T-helper 1 cell (primary cell): Measurements from ENCODE around the gene DOK7.
A peak's percentile ranks its signal among the peaks of the same experiment; 100 is the strongest.

Experiments used
- DNase-seq, 5 donors: peaks; one replicate each; pipeline ENCODE4 v3.0.0-alpha.2; 2012 to 2020

Gene DOK7

GRCh38 chr4:3463556-3464348, 646 bp downstream of the DOK7 start:
- no peak for DNase-seq

- DNase-seq: no peak
These were observed 1.3 kb downstream of the DOK7 start for GRCh38 chr4:3464349-3464905.

GRCh38 chr4:3464911-3465697, 2.0 kb downstream of the DOK7 start:
- DNase-seq: no peak

GRCh38 chr4:3465698-3466671, 2.9 kb downstream of the DOK7 start:
- DNase-seq: peak in 1 of 5 donors; percentile 4

GRCh38 chr4:3466691-3467600, 3.8 kb downstream of the DOK7 start:
- peak in 1 of 5 donors; percentile 3 for DNase-seq

- peak in 1 of 5 donors; percentile 3 for DNase-seq
These were observed 4.5 kb downstream of the DOK7 start for GRCh38 chr4:3467601-3468031.

GRCh38 chr4:3468154-3468553, 5.0 kb downstream of the DOK7 start:
- no peak for DNase-seq

- DNase-seq: no peak
These were observed 5.7 kb downstream of the DOK7 start for GRCh38 chr4:3468804-3469203.

- DNase-seq: peak in 1 of 5 donors; percentile 9
These were observed 6.5 kb downstream of the DOK7 start for GRCh38 chr4:3469386-3470243.

- no peak for DNase-seq
These were observed 7.4 kb downstream of the DOK7 start for GRCh38 chr4:3470244-3471097.

- DNase-seq: peak in 1 of 5 donors; percentile 4
These were observed 8.1 kb downstream of the DOK7 start for GRCh38 chr4:3471098-3471760.

GRCh38 chr4:3471886-3472285, 8.8 kb downstream of the DOK7 start:
- peak in 1 of 5 donors; percentile 6 for DNase-seq

- DNase-seq: no peak
These were observed 9.5 kb downstream of the DOK7 start for GRCh38 chr4:3472411-3473141.

GRCh38 chr4:3473181-3473950, 10.3 kb downstream of the DOK7 start:
- DNase-seq: no peak

GRCh38 chr4:3473996-3474765, 11.1 kb downstream of the DOK7 start:
- DNase-seq: no peak

- DNase-seq: no peak
These were observed 12.1 kb downstream of the DOK7 start for GRCh38 chr4:3475041-3475712.
